HFF-Myc (cell line): ENCODE data around the gene ADGRD1.

Source experiments
- DNase-seq: peaks from one replicate; pipeline ENCODE4 v3.0.0-alpha.2; 2011; ENCODE audit warnings: low read depth; ENCODE audit errors: extremely low read depth
- H3K4me3 ChIP-seq: replicated peaks from 2 replicates; pipeline ENCODE4 v1.5.1; 2011; ENCODE audit warnings: low read depth, mild to moderate bottlenecking, control low read depth, low read length
- TF ChIP-seq, protein P1 (sequence below): IDR thresholded peaks from 2 replicates; pipeline ENCODE4 v1.5.1; 2012; ENCODE audit warnings: mild to moderate bottlenecking, low read depth, low read length, control low read depth; ENCODE audit errors: missing control alignments

ADGRD1 gene

DNA sequence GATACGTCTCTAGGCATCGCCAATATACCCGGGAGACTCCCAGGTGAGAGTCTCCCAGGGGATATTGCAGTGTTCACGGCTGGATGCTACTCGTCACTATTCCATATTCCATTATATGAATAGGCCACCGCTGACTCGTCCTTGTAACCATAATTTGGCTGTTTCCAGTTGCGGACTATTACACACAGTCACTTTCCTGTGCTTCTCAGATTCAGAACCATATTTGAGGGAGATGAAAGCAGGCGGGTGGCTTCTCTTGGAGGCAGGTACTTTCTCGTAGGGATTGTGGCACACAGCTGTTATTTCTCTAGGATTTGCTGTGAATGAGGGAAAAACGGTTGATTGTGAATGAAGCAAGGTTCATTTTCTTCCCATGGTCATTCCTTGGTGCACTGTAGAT is 73.0 kb downstream of the ADGRD1 start:
- TF ChIP-seq, protein P1, sequence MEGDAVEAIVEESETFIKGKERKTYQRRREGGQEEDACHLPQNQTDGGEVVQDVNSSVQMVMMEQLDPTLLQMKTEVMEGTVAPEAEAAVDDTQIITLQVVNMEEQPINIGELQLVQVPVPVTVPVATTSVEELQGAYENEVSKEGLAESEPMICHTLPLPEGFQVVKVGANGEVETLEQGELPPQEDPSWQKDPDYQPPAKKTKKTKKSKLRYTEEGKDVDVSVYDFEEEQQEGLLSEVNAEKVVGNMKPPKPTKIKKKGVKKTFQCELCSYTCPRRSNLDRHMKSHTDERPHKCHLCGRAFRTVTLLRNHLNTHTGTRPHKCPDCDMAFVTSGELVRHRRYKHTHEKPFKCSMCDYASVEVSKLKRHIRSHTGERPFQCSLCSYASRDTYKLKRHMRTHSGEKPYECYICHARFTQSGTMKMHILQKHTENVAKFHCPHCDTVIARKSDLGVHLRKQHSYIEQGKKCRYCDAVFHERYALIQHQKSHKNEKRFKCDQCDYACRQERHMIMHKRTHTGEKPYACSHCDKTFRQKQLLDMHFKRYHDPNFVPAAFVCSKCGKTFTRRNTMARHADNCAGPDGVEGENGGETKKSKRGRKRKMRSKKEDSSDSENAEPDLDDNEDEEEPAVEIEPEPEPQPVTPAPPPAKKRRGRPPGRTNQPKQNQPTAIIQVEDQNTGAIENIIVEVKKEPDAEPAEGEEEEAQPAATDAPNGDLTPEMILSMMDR: no peak
- no peak overlapping the region for H3K4me3 ChIP-seq
- no peak for DNase-seq

DNA sequence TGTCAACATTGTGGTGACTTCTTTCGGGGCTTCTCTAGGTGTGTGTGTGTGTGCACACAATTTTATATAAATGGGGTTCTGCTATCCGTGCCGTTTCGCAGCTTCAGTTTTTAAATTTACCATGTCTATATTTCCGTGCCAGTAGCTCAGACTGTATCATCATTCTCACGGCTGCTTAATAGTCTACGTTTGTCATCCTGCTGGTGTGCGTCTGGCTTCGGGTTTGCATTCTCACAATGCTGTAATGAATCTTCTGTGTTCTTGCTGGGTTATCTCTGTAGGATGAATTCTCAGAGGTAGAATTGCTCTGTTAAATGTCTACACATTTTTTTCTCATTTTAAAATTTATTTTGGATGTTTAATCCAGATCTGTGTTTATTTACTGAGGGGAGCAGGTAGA is 73.6 kb downstream of the ADGRD1 start:
- H3K4me3 ChIP-seq: no peak overlapping the region
- DNase-seq: no peak
- TF ChIP-seq, protein P1: no peak

DNA sequence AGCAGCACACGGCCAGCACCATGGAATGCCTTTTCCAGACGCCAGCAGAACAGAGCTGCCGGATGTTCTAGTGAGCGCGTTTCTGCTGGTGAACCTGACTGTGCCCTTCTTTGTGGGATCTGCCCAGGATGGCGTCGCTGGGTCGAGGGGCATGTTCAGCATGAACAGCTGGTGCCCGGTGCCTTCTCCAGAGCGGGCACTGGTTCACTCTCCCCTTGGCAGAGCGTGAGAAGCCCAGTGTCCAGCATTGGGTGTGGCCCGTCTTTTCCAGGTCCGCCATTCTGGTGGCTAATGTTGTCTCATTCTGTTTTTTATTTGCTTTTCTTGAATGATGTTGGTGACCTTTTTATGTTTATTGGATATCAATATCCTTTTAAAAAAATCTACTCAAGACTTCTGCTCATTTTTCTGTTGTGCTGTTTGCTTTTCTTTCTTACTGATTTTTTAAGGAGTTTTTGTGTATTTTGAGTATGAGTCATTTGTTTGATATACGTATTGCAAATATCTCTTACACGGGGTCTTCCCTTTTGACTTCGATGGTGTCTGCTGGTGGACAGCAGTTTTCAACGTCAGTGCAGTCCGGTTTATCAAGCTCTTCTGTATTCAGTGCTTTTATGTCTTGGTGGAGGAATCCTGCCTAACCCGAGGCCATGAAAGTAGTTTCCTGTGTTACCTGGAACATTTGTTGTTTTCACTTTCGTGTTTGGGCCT is 74.3 kb downstream of the ADGRD1 start:
- DNase-seq: no peak
- no peak overlapping the region for H3K4me3 ChIP-seq
- TF ChIP-seq, protein P1: no peak

DNA sequence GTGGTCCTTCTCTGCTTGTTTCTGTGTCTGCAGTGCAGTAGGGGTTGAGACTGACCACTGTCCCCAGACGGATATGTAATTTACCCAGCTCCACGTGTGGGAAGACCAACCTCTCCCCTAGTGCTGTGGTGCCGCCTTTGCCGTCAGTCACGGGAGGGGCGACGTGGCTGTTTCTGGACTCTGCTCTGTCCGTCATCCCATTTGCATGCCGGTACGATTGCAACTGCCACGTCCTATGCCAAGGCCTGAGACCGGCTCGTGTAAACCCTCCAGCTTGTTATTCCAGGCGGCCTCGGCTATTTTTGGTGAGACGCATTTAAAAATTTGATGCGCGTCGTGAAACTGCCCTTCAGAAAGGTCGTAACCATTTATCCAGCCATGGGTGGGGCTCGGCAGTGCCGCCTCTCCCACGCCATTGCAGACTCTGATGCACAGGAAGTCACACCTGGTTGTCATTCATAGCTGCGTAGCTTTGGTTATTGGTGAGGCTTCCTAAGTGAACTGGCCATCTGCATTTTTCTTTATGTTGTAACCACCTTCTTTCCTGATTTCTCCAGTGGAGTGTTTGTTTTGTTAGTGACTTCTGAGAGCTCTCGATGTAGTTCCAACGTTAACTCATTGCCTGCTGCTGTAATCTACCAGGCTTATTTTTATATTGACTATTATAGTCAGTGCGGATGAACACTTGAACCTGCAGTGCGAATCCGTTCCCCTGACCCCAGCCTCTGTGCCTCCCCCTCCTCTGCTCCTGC is 75.1 kb downstream of the ADGRD1 start:
- no peak overlapping the region for H3K4me3 ChIP-seq
- DNase-seq: no peak
- TF ChIP-seq, protein P1: no peak

DNA sequence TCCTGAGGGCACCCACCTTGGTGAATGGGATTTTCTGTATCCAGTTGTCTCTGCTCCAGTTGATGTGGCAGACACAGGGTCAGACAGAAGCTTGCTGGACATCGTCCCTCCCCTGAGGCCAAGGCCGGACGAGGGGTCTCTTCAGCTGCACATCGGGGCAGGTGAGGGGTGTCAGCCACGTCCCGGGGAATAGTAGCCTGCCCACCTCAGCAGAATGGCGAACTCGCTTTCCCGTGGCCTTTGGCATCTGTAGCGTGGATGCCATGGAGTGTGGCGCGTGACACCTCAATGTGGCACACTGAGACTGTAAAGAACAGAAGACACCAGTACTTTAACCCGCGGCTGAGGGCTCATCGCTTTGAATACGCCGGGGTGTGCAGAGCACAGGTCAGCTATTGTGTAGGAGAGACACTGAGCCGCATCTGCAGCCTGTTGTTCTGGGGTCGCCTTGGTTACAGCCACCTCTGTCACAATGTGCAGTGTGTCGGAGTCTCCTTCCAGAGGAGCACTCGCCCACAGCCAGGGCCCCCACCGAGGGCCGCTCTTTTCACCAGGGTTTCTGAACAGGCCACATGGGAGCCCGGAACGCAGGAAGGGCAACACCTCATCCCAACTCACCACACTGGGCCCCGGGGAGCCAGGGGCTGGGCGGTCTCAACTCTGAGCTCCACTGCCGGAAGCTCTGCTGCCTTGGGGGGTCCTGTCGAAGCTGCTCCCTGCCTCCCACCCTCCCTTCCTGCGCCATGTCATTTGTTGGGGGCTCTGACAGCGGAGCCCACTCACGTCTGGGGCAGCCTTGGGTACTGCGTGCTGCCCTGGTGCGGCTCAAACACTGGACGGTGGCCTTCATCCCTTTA is 77.0 kb downstream of the ADGRD1 start:
- no peak overlapping the region for H3K4me3 ChIP-seq
- TF ChIP-seq, protein P1: no peak
- no peak for DNase-seq

DNA sequence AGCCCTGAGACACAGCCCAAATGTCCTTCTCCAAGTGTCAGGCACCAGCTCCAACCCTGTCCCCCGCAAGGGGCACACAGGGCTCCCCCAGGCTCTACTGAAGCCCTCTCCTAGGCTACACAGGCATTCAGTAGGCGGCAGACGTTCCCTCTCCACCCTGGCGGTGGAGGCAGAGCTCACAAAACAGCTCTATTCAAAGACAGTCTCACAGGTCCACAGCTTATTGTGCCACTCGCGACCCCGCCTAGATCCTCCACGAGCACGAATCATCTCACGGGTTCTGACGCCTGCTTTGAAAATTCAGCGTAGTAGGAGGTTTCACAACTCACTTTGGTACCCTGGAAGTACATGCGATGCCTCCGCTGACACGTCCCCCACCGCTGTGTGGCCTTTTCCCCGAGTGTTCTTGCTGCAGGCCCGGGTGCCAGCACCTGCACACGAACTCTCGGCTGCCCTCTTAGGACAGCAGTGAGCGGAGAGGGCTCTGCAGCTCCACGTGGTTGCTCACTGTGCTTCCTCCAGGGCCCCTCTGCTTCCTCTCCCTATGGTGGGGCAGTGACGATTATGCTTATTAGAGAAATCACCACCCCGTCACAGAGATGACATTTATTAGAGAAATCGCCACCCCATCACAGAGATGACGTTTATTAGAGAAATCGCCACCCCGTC is 78.5 kb downstream of the ADGRD1 start:
- TF ChIP-seq, protein P1: no peak
- DNase-seq: no peak
- no peak overlapping the region for H3K4me3 ChIP-seq
